Activated CD8-positive, alpha-beta T cell treated with anti-CD3 and anti-CD28 coated beads, Interleukin-2, amount 10 ng/mL, durations not matched to agents 7 days and 5 days (primary cell): ENCODE measurements around the gene INAFM2. TPM values are rescaled to one million over a fixed set of nuclear protein-coding genes. Genes with fewer than 3 reads are reported as not detected.

Experiments used
- total RNA-seq, 2 experiments: library from RNA; stranded (reverse); gene quantifications; one replicate each; pipeline ENCODE4 v1.2.3, GENCODE V29; 2021

The INAFM2 gene
- total RNA-seq, 2 experiments from 2014 or later = 8.7 to 9.4 TPM

Other genes starting within 250 kb of the INAFM2 start
- gene BMF, start 214.8 kb upstream of the INAFM2 start, total RNA-seq = 1 to 10 TPM; 2.2 to 4.0 TPM
- 10 to 100 TPM; 91.9 to 94.9 TPM for gene BUB1B, start 162.6 kb upstream of the INAFM2 start, total RNA-seq
- gene PAK6, start 84.6 kb upstream of the INAFM2 start, total RNA-seq = 1 to 10 TPM; 1.2 to 1.4 TPM
- under 1 TPM in 1 of 2 experiments, not detected in 1; 0.37 TPM for gene ANKRD63, start 40.6 kb upstream of the INAFM2 start, total RNA-seq
- 100 to 1,000 TPM; 133 to 160 TPM for gene PLCB2, start 15.8 kb upstream of the INAFM2 start, total RNA-seq
- under 1 TPM; 0.76 to 0.84 TPM for gene CCDC9B, start 17.2 kb downstream of the INAFM2 start, total RNA-seq
- not detected for gene PHGR1, start 27.3 kb downstream of the INAFM2 start, total RNA-seq
- 1 to 10 TPM in 1 of 2 experiments, under 1 TPM in 1; 0.82 to 2.6 TPM for gene DISP2, start 34.5 kb downstream of the INAFM2 start, total RNA-seq
- 10 to 100 TPM; 71.1 to 74.1 TPM for gene KNSTRN, start 59.0 kb downstream of the INAFM2 start, total RNA-seq
- 10 to 100 TPM; 77.7 to 79.9 TPM for gene IVD, start 82.1 kb downstream of the INAFM2 start, total RNA-seq
- gene BAHD1, start 117.3 kb downstream of the INAFM2 start, total RNA-seq = 10 to 100 TPM; 25.7 to 26.3 TPM
- gene CHST14, start 147.3 kb downstream of the INAFM2 start, total RNA-seq = 10 to 100 TPM; 12.1 to 12.6 TPM
- 10 to 100 TPM; 24.7 to 27.0 TPM for gene CCDC32, start 241.3 kb downstream of the INAFM2 start, total RNA-seq
- gene RPUSD2, start 245.6 kb downstream of the INAFM2 start, total RNA-seq = 10 to 100 TPM; 14.1 to 15.6 TPM